GM18502 (cell line): ENCODE results near the gene EBF4.

ENCODE experiments used
- ATAC-seq: cut with Tn5 transposase; IDR thresholded peaks from one replicate; pipeline ENCODE4 v1.9.1; 2021; ENCODE audit warnings: mild to moderate bottlenecking; ENCODE audit not compliant: unreplicated experiment, poor library complexity

EBF4 gene

GRCh38 chr20:2740702-2741101 is 48.1 kb downstream of the EBF4 start:
- no peak for ATAC-seq

DNA sequence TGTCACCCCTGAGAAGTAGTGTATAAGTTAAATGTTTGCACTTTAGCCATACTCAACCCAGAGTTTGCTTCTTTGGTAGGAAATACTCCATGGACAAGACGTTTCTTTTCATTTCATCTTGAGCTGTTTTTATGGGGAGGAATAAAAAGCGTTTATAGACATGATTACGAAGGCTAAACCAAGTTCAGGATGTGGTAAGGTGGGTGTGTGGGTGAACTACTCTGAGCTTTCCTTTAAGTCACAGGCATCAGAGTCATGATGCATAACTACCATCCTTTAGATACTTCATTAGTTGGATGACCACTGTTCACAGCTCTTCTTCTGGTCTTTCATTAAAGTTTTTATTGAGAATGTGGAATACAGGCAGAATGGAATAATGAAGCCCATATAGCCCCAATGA is 48.9 kb downstream of the EBF4 start:
- no peak for ATAC-seq

GRCh38 chr20:2741881-2742280 is 49.3 kb downstream of the EBF4 start:
- ATAC-seq, result no peak

- ATAC-seq, result no peak
Measured at GRCh38 chr20:2742431-2742830, 49.9 kb downstream of the EBF4 start.

GRCh38 chr20:2742934-2743559 is 50.5 kb downstream of the EBF4 start:
- no peak for ATAC-seq

- ATAC-seq, result no peak
Measured at GRCh38 chr20:2745060-2745910, 52.7 kb downstream of the EBF4 start.

GRCh38 chr20:2745936-2746635 is 53.5 kb downstream of the EBF4 start:
- ATAC-seq, result no peak

DNA sequence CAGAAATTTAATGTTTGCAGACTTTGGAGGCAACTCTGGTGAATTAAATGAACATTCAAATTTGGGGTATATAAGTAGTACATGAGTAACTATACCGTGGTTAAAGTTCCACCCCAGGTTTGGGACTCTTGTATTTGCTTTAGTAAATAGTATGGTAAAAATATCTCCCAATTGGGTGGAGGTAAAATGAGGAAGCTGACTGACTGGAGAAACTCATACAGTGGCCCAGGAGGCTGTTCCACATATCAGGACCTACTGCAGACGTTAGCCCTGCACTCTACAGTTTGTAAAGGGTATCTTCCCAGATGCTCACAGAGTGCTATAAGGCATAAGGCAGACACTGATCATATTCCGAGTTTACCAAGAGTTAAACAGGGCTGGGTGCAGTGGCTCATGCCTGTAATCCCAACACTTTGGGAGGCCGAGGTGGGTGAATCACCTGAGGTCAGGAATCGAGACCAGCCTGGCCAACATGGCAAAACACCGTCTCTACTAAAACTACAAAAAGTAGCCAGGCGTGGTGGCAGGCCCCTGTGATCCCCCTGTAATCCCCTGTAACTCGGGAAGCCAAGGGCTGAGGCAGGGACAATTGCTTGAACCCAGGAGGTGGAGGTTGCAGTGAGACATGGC is 54.2 kb downstream of the EBF4 start:
- ATAC-seq, result no peak

- ATAC-seq, result no peak
Measured at GRCh38 chr20:2747676-2748235, 55.2 kb downstream of the EBF4 start.

- ATAC-seq, result no peak
Measured at GRCh38 chr20:2748551-2749342, 56.2 kb downstream of the EBF4 start.

DNA sequence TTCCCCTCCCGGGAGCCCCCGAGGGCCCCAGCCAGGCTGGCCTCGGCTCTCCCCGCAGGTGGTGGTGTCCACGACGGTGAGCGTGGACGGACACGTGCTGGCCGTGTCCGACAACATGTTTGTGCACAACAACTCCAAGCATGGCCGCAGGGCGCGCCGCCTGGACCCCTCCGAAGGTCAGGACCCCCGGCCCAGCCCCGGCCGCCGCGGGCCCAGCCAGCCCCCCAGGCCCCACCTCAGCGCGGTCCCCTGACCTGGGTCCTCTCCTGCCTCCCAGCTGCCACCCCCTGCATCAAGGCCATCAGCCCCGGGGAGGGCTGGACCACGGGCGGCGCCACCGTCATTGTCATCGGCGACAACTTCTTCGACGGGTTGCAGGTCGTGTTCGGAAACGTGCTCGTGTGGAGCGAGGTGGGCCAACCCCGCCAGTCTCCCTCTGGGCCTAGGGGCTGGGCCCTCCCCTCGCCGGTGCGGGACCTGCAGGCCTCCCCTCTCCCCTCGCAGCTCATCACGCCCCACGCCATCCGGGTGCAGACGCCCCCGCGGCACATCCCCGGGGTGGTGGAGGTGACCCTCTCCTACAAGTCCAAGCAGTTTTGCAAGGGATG is 56.9 kb downstream of the EBF4 start:
- no peak for ATAC-seq

DNA sequence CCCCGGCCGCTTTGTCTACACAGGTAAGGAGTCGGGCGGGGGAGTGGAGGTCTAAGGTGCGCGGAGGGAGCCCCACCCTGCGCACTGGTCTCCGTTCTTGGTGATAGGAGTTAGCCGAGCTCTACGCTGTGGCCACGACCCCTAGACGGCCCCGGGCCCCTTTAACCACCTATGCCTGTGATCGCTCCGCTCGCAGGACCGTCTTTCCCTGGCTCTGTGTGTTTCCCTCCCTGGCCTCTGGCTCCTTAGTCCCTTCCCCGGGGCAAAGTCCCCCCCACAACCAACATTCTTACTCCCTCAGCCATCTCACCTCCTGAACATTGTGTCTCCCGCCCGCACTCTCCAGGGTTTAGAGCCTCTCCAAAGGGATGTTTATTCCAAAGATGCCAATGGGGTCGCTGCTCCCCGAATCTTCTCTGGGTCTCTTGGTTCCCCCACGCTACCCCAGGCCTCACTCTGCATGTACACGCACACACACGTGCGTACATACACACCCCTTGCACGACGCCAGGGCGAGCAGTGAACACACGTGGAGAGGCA is 57.4 kb downstream of the EBF4 start:
- no peak for ATAC-seq

GRCh38 chr20:2750491-2751251 is 58.1 kb downstream of the EBF4 start:
- no peak for ATAC-seq

- ATAC-seq, result no peak
Measured at GRCh38 chr20:2751347-2751877, 58.8 kb downstream of the EBF4 start.

DNA sequence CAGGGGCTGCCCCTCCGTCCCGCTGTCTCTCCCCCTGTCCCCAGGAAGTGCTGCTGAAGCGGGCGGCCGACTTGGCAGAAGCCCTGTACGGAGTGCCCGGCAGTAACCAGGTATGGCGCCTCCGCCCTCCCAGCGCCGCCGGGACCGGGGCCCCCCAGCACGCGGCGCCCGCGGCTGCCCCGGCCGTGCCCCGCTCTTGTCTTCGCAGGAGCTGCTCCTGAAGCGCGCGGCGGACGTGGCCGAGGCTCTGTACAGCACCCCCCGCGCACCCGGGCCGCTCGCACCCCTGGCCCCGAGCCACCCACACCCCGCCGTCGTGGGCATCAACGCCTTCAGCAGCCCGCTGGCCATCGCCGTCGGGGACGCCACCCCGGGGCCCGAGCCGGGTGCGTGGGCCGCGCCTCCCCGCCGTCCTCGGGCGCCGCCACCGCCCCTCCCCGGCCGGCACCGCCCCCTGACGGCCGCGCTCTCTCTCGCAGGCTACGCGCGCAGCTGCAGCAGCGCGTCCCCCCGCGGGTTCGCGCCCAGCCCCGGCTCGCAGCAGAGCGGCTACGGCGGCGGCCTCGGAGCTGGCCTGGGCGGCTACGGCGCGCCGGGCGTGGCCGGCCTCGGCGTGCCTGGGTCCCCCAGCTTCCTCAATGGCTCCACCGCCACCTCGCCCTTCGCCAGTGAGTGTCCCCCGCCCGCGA is 59.4 kb downstream of the EBF4 start:
- ATAC-seq, result no peak

DNA sequence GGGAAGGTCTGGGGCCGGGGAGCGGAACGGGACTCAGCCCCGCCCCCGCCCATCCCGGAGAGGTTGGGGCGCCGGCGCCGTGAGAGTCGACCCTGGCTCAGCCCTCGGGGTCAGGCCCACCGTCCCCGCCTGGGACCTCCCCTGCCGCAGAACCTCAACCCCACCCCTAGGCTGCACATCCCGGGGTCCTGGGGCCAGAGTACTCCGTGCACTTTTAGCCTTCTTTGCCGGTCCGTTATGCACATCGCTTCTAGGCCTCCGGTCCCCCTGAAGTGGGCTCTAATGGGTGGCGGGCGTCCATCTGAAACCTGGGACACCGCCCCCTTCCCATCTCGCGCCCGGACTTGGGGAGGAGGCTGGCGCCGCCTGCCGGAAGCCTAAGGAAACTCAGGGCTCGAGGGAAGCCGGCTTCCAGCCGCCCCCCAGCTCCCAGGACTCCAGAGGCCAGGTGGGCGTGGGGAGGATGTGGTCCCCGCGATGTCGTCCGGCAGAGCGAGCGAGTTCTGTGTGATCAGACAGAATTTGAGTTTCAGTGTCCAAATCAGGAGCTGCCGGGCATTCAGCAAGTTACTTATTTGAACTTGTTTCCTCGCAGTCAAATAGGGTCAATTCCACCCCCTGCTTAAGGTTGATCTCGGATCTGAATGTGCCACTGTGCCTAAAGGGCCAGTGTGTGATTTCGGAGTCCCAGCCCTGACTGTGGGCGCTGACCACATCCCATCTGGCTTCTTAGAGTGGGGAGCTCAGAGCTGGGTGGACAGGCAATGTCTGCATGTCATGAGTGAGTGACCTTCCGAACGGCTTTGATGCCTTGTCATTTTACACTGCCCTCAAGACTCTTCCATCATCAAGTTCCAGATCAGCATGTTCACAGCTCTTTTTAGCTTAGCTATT is 60.2 kb downstream of the EBF4 start:
- no peak for ATAC-seq
